Measurements from ENCODE around the gene FGFR2.

The FGFR2 gene

DNA sequence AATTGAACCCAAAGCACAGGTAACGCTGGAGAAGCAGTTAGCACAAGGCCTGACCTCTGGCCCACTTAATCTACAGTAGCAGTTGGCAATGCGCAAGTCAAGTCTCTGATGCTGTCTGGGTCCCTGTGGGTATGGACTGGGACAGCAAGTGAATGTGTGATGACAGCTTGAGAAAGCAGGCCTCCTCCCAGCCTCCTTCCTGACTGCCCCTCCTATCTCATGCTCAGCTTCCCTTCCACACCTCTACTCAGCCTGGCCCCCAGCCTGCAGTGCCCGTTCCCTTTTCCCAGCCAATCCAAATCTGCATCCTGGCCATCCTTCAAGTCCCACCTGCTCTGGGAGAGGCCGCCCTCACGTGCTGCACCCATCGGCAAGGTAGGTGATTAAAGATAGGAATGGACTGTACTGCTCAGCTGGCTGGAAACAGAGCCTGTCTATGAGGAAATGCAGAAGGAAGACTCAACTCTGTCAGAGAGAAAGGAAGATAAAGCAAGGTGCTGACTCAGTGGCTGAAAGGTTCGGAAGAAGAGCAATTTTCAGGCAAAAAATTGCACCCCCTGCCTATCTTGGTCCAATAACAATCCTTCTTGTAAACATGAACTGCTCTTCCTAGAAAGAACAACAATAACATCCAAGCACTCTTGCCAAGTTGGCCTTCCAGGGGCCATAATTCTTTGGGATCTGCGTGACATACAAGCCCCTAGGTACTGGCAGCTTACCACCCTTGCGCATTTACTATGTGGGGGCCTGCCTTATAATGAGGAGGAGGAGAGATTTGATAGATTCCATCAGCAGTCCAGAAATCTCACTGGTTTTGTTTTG lies 16.6 kb upstream of the FGFR2 start:
- Histone ChIP-seq H3K79me1 (ENCODE audit: low read length) (no peaks in the 10 kb centered on the region), H3K4me2 (ENCODE audit: low read length) (no peak overlapping the region), H3K4me1 (ENCODE audit: control insufficient read depth, low read depth, low read length) (no peaks in the 10 kb centered on the region), H2BK5ac (ENCODE audit: low read length) (no peak overlapping the region), H3K56ac (ENCODE audit: low read length) (no peak overlapping the region), H3K79me2 (ENCODE audit: control insufficient read depth, insufficient read depth, low read length) (no peaks in the 10 kb centered on the region), H3K27me3 (ENCODE audit: insufficient read depth, low read length, poor library complexity) (no peaks in the 10 kb centered on the region), H3K27ac (ENCODE audit: low read depth, low read length) (no peak overlapping the region), H3K23ac (ENCODE audit: low read length) (no peak overlapping the region), H3K9ac (ENCODE audit: low read length) (no peak overlapping the region), H4K8ac (ENCODE audit: low read depth, low read length) (no peak overlapping the region), H3K4ac (ENCODE audit: low read depth, low read length) (no peak overlapping the region), H4K5ac (ENCODE audit: low read length) (no peak overlapping the region), H3K4me3 (ENCODE audit: low read length) (no peak overlapping the region), H2BK15ac (replicated peaks; ENCODE audit: low read depth) (no peak overlapping the region), H2AK5ac (ENCODE audit: low read length) (no peak overlapping the region), H3K18ac (ENCODE audit: low read length) (no peak overlapping the region), H3K36me3 (ENCODE audit: control insufficient read depth, insufficient read depth, low read length) (no peaks in the 10 kb centered on the region), H2BK120ac (ENCODE audit: low read depth, low read length) (no peak overlapping the region)
- no CpG with 5 or more reads among the region's 9 CpGs for WGBS (ENCODE audit: extremely low coverage, insufficient coverage, low lambda C conversion rate)
- DNase-seq = no peak

- no peak overlapping the region for H3K4ac ChIP-seq (ENCODE audit: low read depth, low read length)
- H3K27ac ChIP-seq (ENCODE audit: low read depth, low read length) = no peak overlapping the region
- H3K56ac ChIP-seq (ENCODE audit: low read length) = no peak overlapping the region
- no peak overlapping the region for H3K18ac ChIP-seq (ENCODE audit: low read length)
- H2BK5ac ChIP-seq (ENCODE audit: low read length) = no peak overlapping the region
- no peaks in the 10 kb centered on the region for H3K27me3 ChIP-seq (ENCODE audit: insufficient read depth, low read length, poor library complexity)
- no peaks in the 10 kb centered on the region for H3K79me2 ChIP-seq (ENCODE audit: control insufficient read depth, insufficient read depth, low read length)
- H3K4me1 ChIP-seq (ENCODE audit: control insufficient read depth, low read depth, low read length) = no peaks in the 10 kb centered on the region
- H3K9ac ChIP-seq (ENCODE audit: low read length) = no peak overlapping the region
- H4K8ac ChIP-seq (ENCODE audit: low read depth, low read length) = no peak overlapping the region
- H2BK120ac ChIP-seq (ENCODE audit: low read depth, low read length) = no peak overlapping the region
- WGBS (ENCODE audit: extremely low coverage, insufficient coverage, low lambda C conversion rate) = no CpG with 5 or more reads among the region's 6 CpGs
- no peak overlapping the region for H3K4me3 ChIP-seq (ENCODE audit: low read length)
- H2AK5ac ChIP-seq (ENCODE audit: low read length) = no peak overlapping the region
- no peak overlapping the region for H3K4me2 ChIP-seq (ENCODE audit: low read length)
- no peaks in the 10 kb centered on the region for H3K79me1 ChIP-seq (ENCODE audit: low read length)
- H4K5ac ChIP-seq (ENCODE audit: low read length) = no peak overlapping the region
- H2BK15ac ChIP-seq (replicated peaks; ENCODE audit: low read depth) = no peak overlapping the region
- no peak for DNase-seq
- no peaks in the 10 kb centered on the region for H3K36me3 ChIP-seq (ENCODE audit: control insufficient read depth, insufficient read depth, low read length)
- H3K23ac ChIP-seq (ENCODE audit: low read length) = no peak overlapping the region
Measured at GRCh38 chr10:121613456-121613855, 15.2 kb upstream of the FGFR2 start.

DNA sequence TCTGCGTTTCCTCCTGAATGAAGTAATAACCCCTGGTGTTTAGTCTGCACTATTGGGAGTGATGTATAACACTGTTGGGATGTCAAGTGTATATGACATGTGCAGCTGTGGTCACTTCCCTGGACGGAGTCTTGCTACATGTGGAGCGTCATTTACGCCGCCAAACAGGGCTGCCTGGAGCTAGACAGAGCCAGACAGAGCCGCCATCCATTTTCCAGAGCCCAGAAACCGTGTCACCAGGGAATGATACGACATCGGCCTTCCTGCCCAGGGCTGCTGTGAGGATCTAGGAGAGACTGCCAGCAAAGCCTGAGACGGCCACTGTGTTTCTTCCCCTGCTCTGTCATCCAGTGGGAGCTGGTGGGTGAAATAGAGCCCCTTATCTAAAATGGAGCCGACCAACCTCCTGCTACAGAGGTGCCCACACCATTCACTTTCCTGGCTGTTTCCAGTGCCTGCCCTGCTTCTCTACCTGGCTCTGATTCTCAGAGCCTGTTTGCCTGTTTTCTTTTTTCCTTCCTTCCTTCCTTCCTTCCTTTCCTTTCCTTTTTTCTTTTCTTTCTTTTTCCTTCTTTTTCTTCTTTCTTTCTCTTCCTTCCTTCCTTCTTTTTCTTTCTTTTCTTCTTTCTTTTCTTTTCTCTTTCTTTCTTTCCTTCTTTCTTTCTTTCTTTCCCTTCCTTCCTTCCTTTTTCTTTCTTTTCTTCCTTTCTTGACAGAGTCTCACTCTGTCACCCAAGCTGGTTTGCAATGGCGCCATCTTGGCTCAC lies 13.3 kb upstream of the FGFR2 start:
- Histone ChIP-seq H3K4me1 (ENCODE audit: control insufficient read depth, low read depth, low read length) (no peaks in the 10 kb centered on the region), H3K4me2 (ENCODE audit: low read length) (no peak overlapping the region), H3K79me2 (ENCODE audit: control insufficient read depth, insufficient read depth, low read length) (no peaks in the 10 kb centered on the region), H2BK120ac (ENCODE audit: low read depth, low read length) (no peak overlapping the region), H4K5ac (ENCODE audit: low read length) (no peak overlapping the region), H3K36me3 (ENCODE audit: control insufficient read depth, insufficient read depth, low read length) (no peaks in the 10 kb centered on the region), H2AK5ac (ENCODE audit: low read length) (no peak overlapping the region), H4K8ac (ENCODE audit: low read depth, low read length) (no peak overlapping the region), H3K4ac (ENCODE audit: low read depth, low read length) (no peak overlapping the region), H3K4me3 (ENCODE audit: low read length) (no peak overlapping the region), H3K9ac (ENCODE audit: low read length) (no peak overlapping the region), H3K79me1 (ENCODE audit: low read length) (no peaks in the 10 kb centered on the region), H3K23ac (ENCODE audit: low read length) (no peak overlapping the region), H3K18ac (ENCODE audit: low read length) (no peak overlapping the region), H3K27me3 (ENCODE audit: insufficient read depth, low read length, poor library complexity) (no peaks in the 10 kb centered on the region), H3K56ac (ENCODE audit: low read length) (no peak overlapping the region), H3K27ac (ENCODE audit: low read depth, low read length) (no peak overlapping the region), H2BK5ac (ENCODE audit: low read length) (no peak overlapping the region), H2BK15ac (replicated peaks; ENCODE audit: low read depth) (no peak overlapping the region)
- no peak for DNase-seq
- WGBS (ENCODE audit: extremely low coverage, insufficient coverage, low lambda C conversion rate) = no CpG with 5 or more reads among the region's 12 CpGs

DNA sequence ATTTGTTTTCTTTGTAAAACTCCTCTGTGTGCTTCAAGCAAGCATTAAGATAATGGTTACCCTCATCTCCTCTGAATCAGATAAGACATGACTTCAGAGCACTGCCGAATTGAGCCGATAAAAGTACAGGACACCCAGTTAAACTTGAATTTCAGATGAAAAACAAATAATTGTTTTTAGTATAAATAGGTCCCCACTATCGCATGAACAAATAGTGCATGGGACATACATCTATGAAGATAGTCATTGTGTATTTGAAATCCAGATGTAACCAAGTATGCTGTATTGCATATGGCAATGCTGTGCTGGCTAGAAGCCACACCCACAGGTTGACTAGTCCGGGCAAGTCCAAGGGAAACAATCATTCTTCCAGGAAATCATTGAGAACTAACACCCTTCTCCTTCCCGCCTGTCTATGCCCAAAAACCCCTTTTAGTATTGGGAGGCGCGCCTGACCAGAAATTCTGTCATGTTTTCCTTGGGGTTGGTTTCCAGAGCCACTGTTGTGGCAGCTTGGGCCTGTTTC lies 12.6 kb upstream of the FGFR2 start:
- no peak overlapping the region for H2BK120ac ChIP-seq (ENCODE audit: low read depth, low read length)
- H2AK5ac ChIP-seq (ENCODE audit: low read length) = no peak overlapping the region
- no peak overlapping the region for H3K4me3 ChIP-seq (ENCODE audit: low read length)
- H4K8ac ChIP-seq (ENCODE audit: low read depth, low read length) = no peak overlapping the region
- no peaks in the 10 kb centered on the region for H3K27me3 ChIP-seq (ENCODE audit: insufficient read depth, low read length, poor library complexity)
- H3K23ac ChIP-seq (ENCODE audit: low read length) = no peak overlapping the region
- DNase-seq = no peak
- no CpG with 5 or more reads among the region's 7 CpGs for WGBS (ENCODE audit: extremely low coverage, insufficient coverage, low lambda C conversion rate)
- H3K79me2 ChIP-seq (ENCODE audit: control insufficient read depth, insufficient read depth, low read length) = no peaks in the 10 kb centered on the region
- no peak overlapping the region for H3K18ac ChIP-seq (ENCODE audit: low read length)
- H3K4ac ChIP-seq (ENCODE audit: low read depth, low read length) = no peak overlapping the region
- no peak overlapping the region for H4K5ac ChIP-seq (ENCODE audit: low read length)
- H2BK5ac ChIP-seq (ENCODE audit: low read length) = no peak overlapping the region
- no peak overlapping the region for H3K56ac ChIP-seq (ENCODE audit: low read length)
- H3K36me3 ChIP-seq (ENCODE audit: control insufficient read depth, insufficient read depth, low read length) = no peaks in the 10 kb centered on the region
- H3K4me1 ChIP-seq (ENCODE audit: control insufficient read depth, low read depth, low read length) = peaks cover 2% of the 10 kb centered on the region
- no peak overlapping the region for H2BK15ac ChIP-seq (replicated peaks; ENCODE audit: low read depth)
- no peak overlapping the region for H3K27ac ChIP-seq (ENCODE audit: low read depth, low read length)
- H3K4me2 ChIP-seq (ENCODE audit: low read length) = no peak overlapping the region
- H3K9ac ChIP-seq (ENCODE audit: low read length) = no peak overlapping the region
- H3K79me1 ChIP-seq (ENCODE audit: low read length) = no peaks in the 10 kb centered on the region

DNA sequence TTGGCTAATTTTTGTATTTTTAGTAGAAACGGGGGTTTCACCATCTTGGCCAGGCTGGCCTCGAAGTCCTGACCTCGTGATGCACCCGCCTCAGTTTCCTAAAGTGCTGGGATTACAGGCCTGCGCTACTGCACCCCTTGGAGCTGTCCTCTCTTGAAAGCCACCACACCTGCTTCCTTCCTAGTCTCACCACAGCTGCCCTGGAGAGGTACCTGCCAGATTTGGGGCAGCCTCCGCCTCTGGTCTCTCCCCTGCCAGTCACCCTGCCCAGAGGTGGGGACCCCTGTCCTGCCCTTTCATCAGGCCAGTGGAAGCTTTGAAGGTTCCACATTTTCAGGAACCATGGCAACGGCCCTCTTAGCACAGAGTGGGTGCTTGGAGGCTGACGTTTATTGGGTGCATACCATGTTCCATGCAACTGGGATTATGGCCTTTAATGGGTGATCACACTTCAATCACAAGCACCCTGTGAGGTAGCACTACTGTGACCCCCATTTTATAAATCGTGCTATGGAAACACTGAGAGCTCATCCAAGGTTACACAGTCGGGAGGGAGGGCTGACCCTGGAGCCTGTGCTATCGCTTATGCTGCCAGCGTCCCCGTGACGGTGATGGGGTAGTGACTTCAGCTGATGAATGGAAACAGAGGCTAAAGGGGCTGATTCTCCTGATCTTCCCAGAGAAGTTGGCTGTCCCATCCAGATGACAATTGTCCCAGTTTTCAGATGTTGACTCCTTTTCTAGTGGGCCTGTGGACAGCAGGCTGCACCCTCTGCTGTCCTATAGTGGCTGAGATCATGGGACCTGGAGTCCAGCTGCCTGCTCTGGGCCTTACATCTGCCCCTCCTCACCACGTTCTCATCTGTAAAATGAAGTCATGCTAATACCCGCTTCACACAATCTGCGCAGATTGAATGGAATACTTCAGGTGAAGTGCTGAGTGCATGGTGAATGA lies 11.5 kb upstream of the FGFR2 start:
- no CpG with 5 or more reads among the region's 17 CpGs for WGBS (ENCODE audit: extremely low coverage, insufficient coverage, low lambda C conversion rate)
- Histone ChIP-seq H4K8ac (ENCODE audit: low read depth, low read length) (no peak overlapping the region), H3K9ac (ENCODE audit: low read length) (no peak overlapping the region), H3K56ac (ENCODE audit: low read length) (peak overlapping the region; percentile 22), H3K4me1 (ENCODE audit: control insufficient read depth, low read depth, low read length) (peaks cover 2% of the 10 kb centered on the region), H3K18ac (ENCODE audit: low read length) (no peak overlapping the region), H3K23ac (ENCODE audit: low read length) (no peak overlapping the region), H3K79me1 (ENCODE audit: low read length) (no peaks in the 10 kb centered on the region), H3K4me2 (ENCODE audit: low read length) (no peak overlapping the region), H2BK120ac (ENCODE audit: low read depth, low read length) (no peak overlapping the region), H3K27me3 (ENCODE audit: insufficient read depth, low read length, poor library complexity) (no peaks in the 10 kb centered on the region), H3K4me3 (ENCODE audit: low read length) (no peak overlapping the region), H3K79me2 (ENCODE audit: control insufficient read depth, insufficient read depth, low read length) (no peaks in the 10 kb centered on the region), H2AK5ac (ENCODE audit: low read length) (peak overlapping the region; percentile 22), H3K27ac (ENCODE audit: low read depth, low read length) (no peak overlapping the region), H2BK15ac (replicated peaks; ENCODE audit: low read depth) (no peak overlapping the region), H3K36me3 (ENCODE audit: control insufficient read depth, insufficient read depth, low read length) (no peaks in the 10 kb centered on the region), H2BK5ac (ENCODE audit: low read length) (no peak overlapping the region), H3K4ac (ENCODE audit: low read depth, low read length) (no peak overlapping the region), H4K5ac (ENCODE audit: low read length) (no peak overlapping the region)
- DNase-seq = no peak

Data from mesendoderm (in vitro differentiated cells).